ENCODE data around the gene SLC25A48. TPM values are rescaled to one million over a fixed set of nuclear protein-coding genes. Genes with fewer than 3 reads are reported as not detected.

The SLC25A48 gene
- total RNA-seq, 1 experiment from 2014 or later, result 1.6 TPM

GRCh38 chr5:135916638-135917263 is 82.3 kb downstream of the SLC25A48 start:
- no peaks in the 10 kb centered on the region for H3K9me3 Mint-ChIP-seq (ENCODE audit: unreplicated experiment)
- intact Hi-C loops (cut with micrococcal nuclease; ENCODE audit: unreplicated experiment), result no loop called here
- H3K27me3 Mint-ChIP-seq (ENCODE audit: insufficient read depth, unreplicated experiment), result peaks cover 22% of the 10 kb centered on the region
- H3K27ac Mint-ChIP-seq (ENCODE audit: unreplicated experiment), result no peak overlapping the region
- H3K4me3 Mint-ChIP-seq (ENCODE audit: unreplicated experiment), result no peak overlapping the region
- H3K4me1 Mint-ChIP-seq (ENCODE audit: low read depth, unreplicated experiment), result no peaks in the 10 kb centered on the region
- no peaks in the 10 kb centered on the region for H3K9me3 ChIP-seq
- TF ChIP-seq CTCF (IDR thresholded peaks at IDR 0.05; ENCODE audit: insufficient read depth in 1 of 2, low read depth in 1 of 2, low read length in 1 of 2, severe bottlenecking in 1 of 2, unreplicated experiment in 1 of 2), result no peak
- POLR2A ChIA-PET, result no interaction called here
- no peaks in the 10 kb centered on the region for H3K4me1 ChIP-seq
- H3K4me3 ChIP-seq (ENCODE audit: low read depth, low read length), result no peak overlapping the region
- no peaks in the 10 kb centered on the region for H3K36me3 ChIP-seq (ENCODE audit: control insufficient read depth, insufficient read depth, low read length)
- no peaks in the 10 kb centered on the region for H3K27me3 ChIP-seq (replicated peaks; ENCODE audit: control insufficient read depth, insufficient read depth, low read length)
- DNase-seq, result no peak
- BruUV-seq (replicated peaks), result no TSS peak
- no peaks in the 10 kb centered on the region for H3K36me3 Mint-ChIP-seq (ENCODE audit: insufficient read depth, unreplicated experiment)
- CTCF ChIA-PET, result no interaction called here

GRCh38 chr5:135920199-135920598 is 85.7 kb downstream of the SLC25A48 start:
- POLR2A ChIA-PET, result no interaction called here
- Mint-ChIP-seq H3K4me3 (ENCODE audit: unreplicated experiment) (no peak overlapping the region), H3K27ac (ENCODE audit: unreplicated experiment) (no peak overlapping the region), H3K27me3 (ENCODE audit: insufficient read depth, unreplicated experiment) (peaks cover 9% of the 10 kb centered on the region), H3K4me1 (ENCODE audit: low read depth, unreplicated experiment) (no peaks in the 10 kb centered on the region), H3K9me3 (ENCODE audit: unreplicated experiment) (no peaks in the 10 kb centered on the region), H3K36me3 (ENCODE audit: insufficient read depth, unreplicated experiment) (no peaks in the 10 kb centered on the region)
- no peaks in the 10 kb centered on the region for H3K27me3 ChIP-seq (replicated peaks; ENCODE audit: control insufficient read depth, insufficient read depth, low read length)
- TF ChIP-seq CTCF (IDR thresholded peaks at IDR 0.05; ENCODE audit: insufficient read depth in 1 of 2, low read depth in 1 of 2, low read length in 1 of 2, severe bottlenecking in 1 of 2, unreplicated experiment in 1 of 2), result no peak
- CTCF ChIA-PET, result no interaction called here
- H3K4me3 ChIP-seq (ENCODE audit: low read depth, low read length), result no peak overlapping the region
- H3K4me1 ChIP-seq, result no peaks in the 10 kb centered on the region
- intact Hi-C loops (cut with micrococcal nuclease; ENCODE audit: unreplicated experiment), result no loop called here
- DNase-seq, result no peak
- no TSS peak for BruUV-seq (replicated peaks)
- no peaks in the 10 kb centered on the region for H3K9me3 ChIP-seq
- no peaks in the 10 kb centered on the region for H3K36me3 ChIP-seq (ENCODE audit: control insufficient read depth, insufficient read depth, low read length)

- Mint-ChIP-seq H3K27ac (ENCODE audit: unreplicated experiment) (no peak overlapping the region), H3K4me3 (ENCODE audit: unreplicated experiment) (no peak overlapping the region)
- POLR2A ChIA-PET, result no interaction called here
Measured at GRCh38 chr5:135921388-135921787, 86.9 kb downstream of the SLC25A48 start.

More at GRCh38 chr5:135921388-135921787, 86.9 kb downstream of the SLC25A48 start:
- BruUV-seq (replicated peaks), result no TSS peak
- peaks cover 5% of the 10 kb centered on the region; the same call in 1 of the 2 replicates for H3K4me1 ChIP-seq
- Mint-ChIP-seq H3K9me3 (ENCODE audit: unreplicated experiment) (no peaks in the 10 kb centered on the region), H3K36me3 (ENCODE audit: insufficient read depth, unreplicated experiment) (no peaks in the 10 kb centered on the region), H3K4me1 (ENCODE audit: low read depth, unreplicated experiment) (peaks cover 6% of the 10 kb centered on the region), H3K27me3 (ENCODE audit: insufficient read depth, unreplicated experiment) (peaks cover 9% of the 10 kb centered on the region)
- H3K9me3 ChIP-seq, result no peaks in the 10 kb centered on the region
- intact Hi-C loops (cut with micrococcal nuclease; ENCODE audit: unreplicated experiment), result no loop called here
- no peaks in the 10 kb centered on the region for H3K27me3 ChIP-seq (replicated peaks; ENCODE audit: control insufficient read depth, insufficient read depth, low read length)
- no peak overlapping the region for H3K4me3 ChIP-seq (ENCODE audit: low read depth, low read length)
- no peaks in the 10 kb centered on the region for H3K36me3 ChIP-seq (ENCODE audit: control insufficient read depth, insufficient read depth, low read length)
- no peak for TF ChIP-seq CTCF (IDR thresholded peaks at IDR 0.05; ENCODE audit: insufficient read depth in 1 of 2, low read depth in 1 of 2, low read length in 1 of 2, severe bottlenecking in 1 of 2, unreplicated experiment in 1 of 2)
- CTCF ChIA-PET, result no interaction called here
- no peak for DNase-seq
